Glomerular visceral epithelial cell (primary cell): ENCODE measurements around the gene MBD1.
"Not testable (repeated sequence)": the region's sequence is repeated elsewhere in the genome, so short reads cannot be mapped to it uniquely, and the experiment has no call there.

Experiments used
- DNase-seq: peaks from one replicate; pipeline ENCODE4 v3.0.0-alpha.2; 2016; ENCODE audit errors: extremely low spot score

The MBD1 gene

GRCh38 chr18:50281295-50281971, at the start of gene MBD1:
TSS of gene MBD1 (minus strand) at chr18:50281523. CDS start at chr18:50279992, 1,531 bp downstream.
- peak; percentile 99 for DNase-seq

- no peak for DNase-seq
Observed at GRCh38 chr18:50330176-50330575, 48.9 kb upstream of the MBD1 start.

GRCh38 chr18:50327983-50328382, 46.7 kb upstream of the MBD1 start:
- no peak for DNase-seq

- DNase-seq, result no peak
Observed at GRCh38 chr18:50320719-50321118, 39.4 kb upstream of the MBD1 start.

GRCh38 chr18:50315100-50315871, 34.0 kb upstream of the MBD1 start:
- DNase-seq, result no peak

- DNase-seq, result no peak
Observed at GRCh38 chr18:50313873-50314460, 32.6 kb upstream of the MBD1 start.

GRCh38 chr18:50313031-50313607, 31.8 kb upstream of the MBD1 start:
- DNase-seq, result no peak

- DNase-seq, result no peak
Observed at GRCh38 chr18:50312296-50313030, 31.1 kb upstream of the MBD1 start.

GRCh38 chr18:50311650-50312049, 30.3 kb upstream of the MBD1 start:
- no peak for DNase-seq

- no peak for DNase-seq
Observed at GRCh38 chr18:50310080-50310479, 28.8 kb upstream of the MBD1 start.

- not testable (repeated sequence) for DNase-seq
Observed at GRCh38 chr18:50308851-50309250, 27.5 kb upstream of the MBD1 start.

- DNase-seq, result peak; percentile 68
Observed at GRCh38 chr18:50307738-50308470, 26.6 kb upstream of the MBD1 start.

GRCh38 chr18:50307400-50307737, 26.0 kb upstream of the MBD1 start:
- DNase-seq, result no peak

- DNase-seq, result no peak
Observed at GRCh38 chr18:50306944-50307343, 25.6 kb upstream of the MBD1 start.

GRCh38 chr18:50301074-50301473, 19.8 kb upstream of the MBD1 start:
- DNase-seq, result no peak

- no peak for DNase-seq
Observed at GRCh38 chr18:50299626-50300388, 18.5 kb upstream of the MBD1 start.

GRCh38 chr18:50298443-50299284, 17.3 kb upstream of the MBD1 start:
- no peak for DNase-seq

GRCh38 chr18:50297621-50298442, 16.5 kb upstream of the MBD1 start:
- peak; percentile 55 for DNase-seq

GRCh38 chr18:50293039-50293438, 11.7 kb upstream of the MBD1 start:
- DNase-seq, result no peak
